ENCODE results near the gene CSTPP1.
"Not testable (repeated sequence)": the region's sequence is repeated elsewhere in the genome, so short reads cannot be mapped to it uniquely, and the experiment has no call there.

Gene CSTPP1

DNA sequence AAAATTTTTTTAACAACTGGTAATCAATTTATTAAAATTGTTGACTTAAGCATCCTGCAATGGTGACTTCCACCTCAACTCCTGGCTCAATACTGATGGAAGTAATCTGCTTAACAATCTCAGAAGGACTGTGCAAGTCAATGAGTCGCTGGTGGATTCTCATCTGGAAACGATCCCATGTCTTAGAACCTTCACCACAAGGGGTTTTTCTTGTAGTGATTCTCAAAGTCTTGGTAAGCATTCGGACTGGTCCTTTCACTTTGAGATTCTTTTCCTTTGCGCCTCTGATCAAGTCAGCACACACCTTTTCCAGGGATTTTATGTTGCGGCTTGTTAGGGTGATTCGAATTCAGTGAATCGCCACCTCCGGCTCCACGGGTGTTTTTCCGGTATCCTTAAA, 254.6 kb downstream of the CSTPP1 start:
- no CpG with 5 or more reads among the region's 10 CpGs for WGBS, 2 donors (ENCODE audit: extremely low coverage in 2 of 2, insufficient read length in 2 of 2, insufficient replicate concordance in 1 of 2)
- H3K9ac ChIP-seq (ENCODE audit: low read depth, low read length, poor library complexity); H2BK120ac ChIP-seq (ENCODE audit: low read depth, low read length); H2AFZ ChIP-seq (ENCODE audit: low read length); H4K8ac ChIP-seq (ENCODE audit: low read depth, low read length); H3K23ac ChIP-seq (ENCODE audit: low read depth, low read length, poor library complexity); H3K27ac ChIP-seq (replicated peaks; ENCODE audit: low read length); H3K4ac ChIP-seq (ENCODE audit: low read length); H2BK15ac ChIP-seq (ENCODE audit: low read length); DNase-seq (ENCODE audit: low spot score); H3K4me2 ChIP-seq (ENCODE audit: insufficient read depth, low read length, poor library complexity, severe bottlenecking); H3K18ac ChIP-seq (ENCODE audit: low read length); H3K14ac ChIP-seq (ENCODE audit: low read length); H3K4me3 ChIP-seq (ENCODE audit: low read length in 2 of 2); H3K9me3 ChIP-seq (replicated peaks in 1 of 2; ENCODE audit: control insufficient read depth in 2 of 2, insufficient read depth in 1 of 2, low read depth in 1 of 2, low read length in 2 of 2); H3K79me1 ChIP-seq (ENCODE audit: low read depth, low read length); H2BK12ac ChIP-seq (ENCODE audit: low read length); H3K36me3 ChIP-seq (replicated peaks in 1 of 2; ENCODE audit: control insufficient read depth in 2 of 2, insufficient read depth in 2 of 2, low read length in 2 of 2); H4K91ac ChIP-seq (ENCODE audit: low read depth, low read length, poor library complexity); H2BK5ac ChIP-seq (ENCODE audit: low read length): not testable (repeated sequence)
- peak overlapping the region; percentile 45 for H2AK5ac ChIP-seq (ENCODE audit: low read depth, low read length)
- peaks cover 7 to 11% of the 10 kb centered on the region in 2 donors for H3K4me1 ChIP-seq (ENCODE audit: control insufficient read depth in 2 of 2, insufficient read depth in 1 of 2, low read depth in 1 of 2, low read length in 2 of 2)
- H3K27me3 ChIP-seq (ENCODE audit: control insufficient read depth in 3 of 3, insufficient read depth in 3 of 3, low read depth in 1 of 3, low read length in 3 of 3), result peaks cover 2 to 40% (median 25%) of the 10 kb centered on the region in 3 experiments

DNA sequence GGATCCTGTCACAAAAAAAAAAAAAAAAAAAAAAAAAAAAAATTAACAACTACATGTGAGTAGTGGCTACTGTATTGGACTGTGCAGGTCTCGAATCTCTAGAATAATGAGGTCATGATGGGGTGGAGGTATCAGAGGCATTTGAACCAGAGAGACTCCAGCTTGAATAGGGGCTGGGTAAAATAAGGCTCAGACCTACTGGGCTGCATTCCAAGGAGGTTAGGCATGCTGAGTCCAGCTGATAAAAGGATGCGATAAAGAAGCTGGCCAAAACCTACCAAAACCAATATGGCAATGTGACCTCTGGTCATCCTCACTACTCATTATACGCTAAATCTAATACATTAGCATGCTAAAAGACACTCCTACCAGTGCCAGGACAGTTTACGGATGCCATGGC, 255.6 kb downstream of the CSTPP1 start:
- no peak for DNase-seq (ENCODE audit: low spot score)
- Histone ChIP-seq H2BK5ac (ENCODE audit: low read length) (no peak overlapping the region), H2BK120ac (ENCODE audit: low read depth, low read length) (no peak overlapping the region), H4K8ac (ENCODE audit: low read depth, low read length) (no peak overlapping the region), H3K9ac (ENCODE audit: low read depth, low read length, poor library complexity) (no peak overlapping the region), H4K91ac (ENCODE audit: low read depth, low read length, poor library complexity) (no peak overlapping the region), H3K79me1 (ENCODE audit: low read depth, low read length) (no peaks in the 10 kb centered on the region), H3K9me3 (replicated peaks in 1 of 2; ENCODE audit: control insufficient read depth in 2 of 2, insufficient read depth in 1 of 2, low read depth in 1 of 2, low read length in 2 of 2) (no peaks in the 10 kb centered on the region), H3K27me3 (ENCODE audit: control insufficient read depth in 3 of 3, insufficient read depth in 3 of 3, low read depth in 1 of 3, low read length in 3 of 3) (peaks cover 2 to 32% (median 16%) of the 10 kb centered on the region in 3 experiments), H3K27ac (replicated peaks; ENCODE audit: low read length) (no peak overlapping the region), H3K4ac (ENCODE audit: low read length) (no peak overlapping the region), H2BK15ac (ENCODE audit: low read length) (no peak overlapping the region), H2BK12ac (ENCODE audit: low read length) (no peak overlapping the region), H3K14ac (ENCODE audit: low read length) (no peak overlapping the region), H2AK5ac (ENCODE audit: low read depth, low read length) (no peak overlapping the region), H3K4me1 (ENCODE audit: control insufficient read depth in 2 of 2, insufficient read depth in 1 of 2, low read depth in 1 of 2, low read length in 2 of 2) (peaks cover 3 to 5% of the 10 kb centered on the region in 2 donors), H3K18ac (ENCODE audit: low read length) (no peak overlapping the region), H2AFZ (ENCODE audit: low read length) (no peak overlapping the region), H3K4me2 (ENCODE audit: insufficient read depth, low read length, poor library complexity, severe bottlenecking) (no peak overlapping the region), H3K23ac (ENCODE audit: low read depth, low read length, poor library complexity) (no peak overlapping the region), H3K36me3 (replicated peaks in 1 of 2; ENCODE audit: control insufficient read depth in 2 of 2, insufficient read depth in 2 of 2, low read length in 2 of 2) (no peaks in the 10 kb centered on the region), H3K4me3 (ENCODE audit: low read length in 2 of 2) (no peak overlapping the region)
- no CpG with 5 or more reads among the region's 4 CpGs for WGBS, 2 donors (ENCODE audit: extremely low coverage in 2 of 2, insufficient read length in 2 of 2, insufficient replicate concordance in 1 of 2)

DNA sequence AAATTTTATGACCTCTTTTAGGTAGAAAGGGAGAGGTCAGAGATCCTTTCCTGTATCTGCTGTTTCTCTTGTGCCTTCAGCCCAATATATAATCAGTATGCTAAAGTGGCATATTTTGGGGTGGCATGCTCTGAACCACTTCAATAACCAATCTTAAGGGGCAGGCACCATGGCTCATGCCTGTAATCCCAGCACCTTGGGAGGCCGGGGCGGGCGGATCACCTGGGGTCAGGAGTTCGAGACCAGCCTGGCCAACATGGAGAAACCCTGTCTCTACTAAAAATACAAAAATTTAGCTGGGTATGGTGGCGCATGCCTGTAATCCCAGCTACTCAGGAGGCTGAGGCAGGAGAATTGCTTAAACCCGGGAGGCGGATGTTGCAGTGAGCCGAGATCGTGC, 261.6 kb downstream of the CSTPP1 start:
- not testable (repeated sequence) for DNase-seq (ENCODE audit: low spot score); H4K8ac ChIP-seq (ENCODE audit: low read depth, low read length); H3K18ac ChIP-seq (ENCODE audit: low read length); H2BK12ac ChIP-seq (ENCODE audit: low read length); H4K91ac ChIP-seq (ENCODE audit: low read depth, low read length, poor library complexity); H3K4ac ChIP-seq (ENCODE audit: low read length); H3K4me1 ChIP-seq (ENCODE audit: control insufficient read depth in 2 of 2, insufficient read depth in 1 of 2, low read depth in 1 of 2, low read length in 2 of 2); H2BK15ac ChIP-seq (ENCODE audit: low read length); H3K9ac ChIP-seq (ENCODE audit: low read depth, low read length, poor library complexity); H3K4me2 ChIP-seq (ENCODE audit: insufficient read depth, low read length, poor library complexity, severe bottlenecking); H3K23ac ChIP-seq (ENCODE audit: low read depth, low read length, poor library complexity); H2AK5ac ChIP-seq (ENCODE audit: low read depth, low read length); H3K14ac ChIP-seq (ENCODE audit: low read length); H2BK5ac ChIP-seq (ENCODE audit: low read length); H3K9me3 ChIP-seq (replicated peaks in 1 of 2; ENCODE audit: control insufficient read depth in 2 of 2, insufficient read depth in 1 of 2, low read depth in 1 of 2, low read length in 2 of 2); H2BK120ac ChIP-seq (ENCODE audit: low read depth, low read length); H3K79me1 ChIP-seq (ENCODE audit: low read depth, low read length); H3K36me3 ChIP-seq (replicated peaks in 1 of 2; ENCODE audit: control insufficient read depth in 2 of 2, insufficient read depth in 2 of 2, low read length in 2 of 2); H2AFZ ChIP-seq (ENCODE audit: low read length); H3K4me3 ChIP-seq (ENCODE audit: low read length in 2 of 2); H3K27ac ChIP-seq (replicated peaks; ENCODE audit: low read length)
- peaks cover 0 to 19% (median 0%) of the 10 kb centered on the region in 3 experiments for H3K27me3 ChIP-seq (ENCODE audit: control insufficient read depth in 3 of 3, insufficient read depth in 3 of 3, low read depth in 1 of 3, low read length in 3 of 3)
- no CpG with 5 or more reads among the region's 9 CpGs for WGBS, 2 donors (ENCODE audit: extremely low coverage in 2 of 2, insufficient read length in 2 of 2, insufficient replicate concordance in 1 of 2)

DNA sequence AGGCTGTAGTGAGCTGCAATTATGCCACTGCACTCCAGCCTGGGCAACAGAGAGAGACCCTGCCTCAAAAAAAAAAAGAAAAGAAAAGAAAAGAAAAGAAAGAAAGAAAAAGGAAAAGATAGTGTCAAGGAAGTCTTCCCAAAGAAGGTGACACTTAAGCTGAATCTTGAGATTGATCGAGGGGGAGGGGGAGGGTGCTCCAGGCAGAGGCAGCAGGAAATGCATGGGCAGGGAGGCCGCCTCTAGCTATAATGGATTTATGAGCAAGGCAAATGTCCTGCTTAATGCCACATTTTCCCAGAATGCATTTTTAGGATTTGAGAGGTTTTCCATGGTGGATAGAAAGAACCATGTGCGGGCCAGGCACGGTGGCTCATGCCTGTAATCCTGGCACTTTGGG, 264.5 kb downstream of the CSTPP1 start:
- H3K27ac ChIP-seq (replicated peaks; ENCODE audit: low read length), result no peak overlapping the region
- no peaks in the 10 kb centered on the region for H3K4me1 ChIP-seq (ENCODE audit: control insufficient read depth in 2 of 2, insufficient read depth in 1 of 2, low read depth in 1 of 2, low read length in 2 of 2)
- no peak overlapping the region for H2AFZ ChIP-seq (ENCODE audit: low read length)
- no peak overlapping the region for H3K4me3 ChIP-seq (ENCODE audit: low read length in 2 of 2)
- H3K18ac ChIP-seq (ENCODE audit: low read length), result no peak overlapping the region
- no peak overlapping the region for H2AK5ac ChIP-seq (ENCODE audit: low read depth, low read length)
- no peak overlapping the region for H2BK5ac ChIP-seq (ENCODE audit: low read length)
- peaks cover 0 to 20% (median 0%) of the 10 kb centered on the region in 3 experiments for H3K27me3 ChIP-seq (ENCODE audit: control insufficient read depth in 3 of 3, insufficient read depth in 3 of 3, low read depth in 1 of 3, low read length in 3 of 3)
- no CpG with 5 or more reads among the region's 4 CpGs for WGBS, 2 donors (ENCODE audit: extremely low coverage in 2 of 2, insufficient read length in 2 of 2, insufficient replicate concordance in 1 of 2)
- no peak overlapping the region for H3K23ac ChIP-seq (ENCODE audit: low read depth, low read length, poor library complexity)
- H2BK15ac ChIP-seq (ENCODE audit: low read length), result no peak overlapping the region
- H3K79me1 ChIP-seq (ENCODE audit: low read depth, low read length), result no peaks in the 10 kb centered on the region
- no peak overlapping the region for H2BK12ac ChIP-seq (ENCODE audit: low read length)
- H3K4me2 ChIP-seq (ENCODE audit: insufficient read depth, low read length, poor library complexity, severe bottlenecking), result no peak overlapping the region
- H2BK120ac ChIP-seq (ENCODE audit: low read depth, low read length), result no peak overlapping the region
- no peak overlapping the region for H4K91ac ChIP-seq (ENCODE audit: low read depth, low read length, poor library complexity)
- H3K9me3 ChIP-seq (replicated peaks in 1 of 2; ENCODE audit: control insufficient read depth in 2 of 2, insufficient read depth in 1 of 2, low read depth in 1 of 2, low read length in 2 of 2), result no peaks in the 10 kb centered on the region
- no peak overlapping the region for H4K8ac ChIP-seq (ENCODE audit: low read depth, low read length)
- no peak overlapping the region for H3K14ac ChIP-seq (ENCODE audit: low read length)
- no peak for DNase-seq (ENCODE audit: low spot score)
- no peak overlapping the region for H3K9ac ChIP-seq (ENCODE audit: low read depth, low read length, poor library complexity)
- H3K4ac ChIP-seq (ENCODE audit: low read length), result no peak overlapping the region
- H3K36me3 ChIP-seq (replicated peaks in 1 of 2; ENCODE audit: control insufficient read depth in 2 of 2, insufficient read depth in 2 of 2, low read length in 2 of 2), result no peaks in the 10 kb centered on the region

Measured in neuronal stem cell (in vitro differentiated cells).